Lung (tissue), 12 donors: Measurements from ENCODE around the gene WNK2. TPM values are rescaled to one million over a fixed set of nuclear protein-coding genes. Genes with fewer than 3 reads are reported as not detected.

Source experiments
- ATAC-seq: fragments of 200-7000 bp; cut with Tn5 transposase; one replicate; pipeline ENCODE4 v1.9.1; 2020; ENCODE audit warnings: moderate number of reproducible peaks; ENCODE audit not compliant: insufficient read depth, low FRiP score
- DNase-seq, 3 donors: peaks; one replicate each; pipeline ENCODE4 v3.0.0-alpha.2; 2013 to 2017
- H3K27ac ChIP-seq, 2 donors: one replicate each; pipeline ENCODE4 v1.5.1; 2013; ENCODE audit warnings: mild to moderate bottlenecking in 2 of 2, moderate library complexity in 2 of 2, control low read depth in 1 of 2, inconsistent platforms in 1 of 2, low read depth in 1 of 2, low read length in 1 of 2
- H3K27me3 ChIP-seq, 3 donors: one replicate each; pipeline ENCODE4 v1.5.1; 2013; ENCODE audit warnings: low read length in 2 of 3; ENCODE audit not compliant: control insufficient read depth in 3 of 3, insufficient read depth in 3 of 3
- H3K36me3 ChIP-seq, 4 donors: one replicate each; pipeline ENCODE4 v1.5.1; 2013; ENCODE audit warnings: low read length in 4 of 4, mild to moderate bottlenecking in 1 of 4, moderate library complexity in 1 of 4; ENCODE audit not compliant: control insufficient read depth in 4 of 4, insufficient read depth in 4 of 4
- H3K4me1 ChIP-seq, 5 donors: one replicate each; pipeline ENCODE4 v1.5.1; 2013; ENCODE audit warnings: low read length in 5 of 5, mild to moderate bottlenecking in 2 of 5, moderate library complexity in 1 of 5; ENCODE audit not compliant: control insufficient read depth in 5 of 5, insufficient read depth in 5 of 5
- H3K4me3 ChIP-seq: one replicate; pipeline ENCODE4 v1.5.1; 2013; ENCODE audit warnings: mild to moderate bottlenecking, control low read depth, moderate library complexity
- H3K9ac ChIP-seq, 2 donors: one replicate each; pipeline ENCODE4 v1.5.1; 2013; ENCODE audit warnings: low read length in 2 of 2, control low read depth in 1 of 2; ENCODE audit not compliant: insufficient read depth in 1 of 2
- H3K9me3 ChIP-seq, 4 donors: one replicate each; pipeline ENCODE4 v1.5.1; 2013; ENCODE audit warnings: low read length in 3 of 4, mild to moderate bottlenecking in 1 of 4, moderate library complexity in 1 of 4; ENCODE audit not compliant: control insufficient read depth in 4 of 4, insufficient read depth in 3 of 4
- WGBS, 2 donors: extraction: QIAGEN DNeasy Blood & Tissue Kit; methylation state at CpG; one replicate each; pipeline ENCODE4 v1.1.7; 2013; 5-methylcytosine and 5-hydroxymethylcytosine counted together
- polyA plus RNA-seq, 2 donors: library from polyadenylated mRNA; stranded (reverse); fragments of 200-250 nt; gene quantifications; one replicate each; pipeline ENCODE4 v1.2.1, GENCODE V29; 2013
- total RNA-seq, 2 donors: library from RNA; depleted of rRNA in 1 of 2; stranded (reverse); fragments of >200 nt in 1 of 2; gene quantifications; one replicate each; pipeline ENCODE4 v1.2.1, GENCODE V29; 2014 to 2021
- TF ChIP-seq, protein P1 (sequence below): IDR thresholded peaks from 2 replicates; pipeline ENCODE4 v1.5.1; 2012; ENCODE audit warnings: mild to moderate bottlenecking; ENCODE audit errors: control extremely low read depth, extremely low read depth
- donor health status: control.
- donor health status: control.
- donor health status: Bipolar disorder and iron deficiency.
- donor health status: healthy.
- donor health status: DM: yes; HTN: yes; CAD: no.

WNK2 gene
- total and polyA plus RNA-seq, 4 donors = 1.00 to 8.5 (median 2.9) TPM

DNA sequence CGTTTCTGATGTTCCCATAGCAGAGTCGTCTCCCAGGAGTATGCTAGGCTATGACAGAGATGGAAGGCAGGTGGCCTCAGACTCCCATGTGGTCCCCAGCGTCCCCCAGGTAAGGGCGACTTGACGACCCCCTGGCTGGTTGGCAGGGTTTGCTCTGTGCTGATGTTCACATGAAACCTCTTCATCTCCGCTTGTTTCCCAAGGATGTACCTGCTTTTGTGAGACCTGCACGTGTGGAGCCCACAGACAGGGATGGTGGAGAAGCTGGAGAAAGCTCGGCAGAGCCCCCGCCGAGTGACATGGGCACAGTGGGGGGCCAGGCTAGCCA is 108.3 kb downstream of the WNK2 start:
- ATAC-seq (no peak), DNase-seq (no peak)

DNA sequence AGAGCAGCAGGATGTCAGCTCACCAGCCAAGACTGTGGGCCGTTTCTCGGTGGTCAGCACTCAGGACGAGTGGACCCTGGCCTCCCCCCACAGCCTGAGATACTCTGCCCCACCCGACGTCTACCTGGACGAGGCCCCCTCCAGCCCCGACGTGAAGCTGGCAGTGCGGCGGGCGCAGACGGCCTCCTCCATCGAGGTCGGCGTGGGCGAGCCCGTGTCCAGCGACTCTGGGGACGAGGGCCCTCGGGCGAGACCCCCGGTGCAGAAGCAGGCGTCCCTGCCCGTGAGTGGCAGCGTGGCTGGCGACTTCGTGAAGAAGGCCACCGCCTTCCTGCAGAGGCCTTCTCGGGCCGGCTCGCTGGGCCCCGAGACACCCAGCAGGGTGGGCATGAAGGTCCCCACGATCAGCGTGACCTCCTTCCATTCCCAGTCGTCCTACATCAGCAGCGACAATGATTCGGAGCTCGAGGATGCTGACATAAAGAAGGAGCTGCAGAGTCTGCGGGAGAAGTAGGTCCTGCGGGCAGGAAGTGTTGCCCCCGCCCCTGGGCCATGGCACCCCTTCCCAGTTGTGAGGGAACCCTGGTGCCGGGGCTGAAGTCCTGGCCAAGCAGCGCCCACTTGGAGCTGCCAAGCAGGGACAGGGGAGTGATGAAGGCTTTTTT is 108.9 kb downstream of the WNK2 start:
- TF ChIP-seq, protein P1, sequence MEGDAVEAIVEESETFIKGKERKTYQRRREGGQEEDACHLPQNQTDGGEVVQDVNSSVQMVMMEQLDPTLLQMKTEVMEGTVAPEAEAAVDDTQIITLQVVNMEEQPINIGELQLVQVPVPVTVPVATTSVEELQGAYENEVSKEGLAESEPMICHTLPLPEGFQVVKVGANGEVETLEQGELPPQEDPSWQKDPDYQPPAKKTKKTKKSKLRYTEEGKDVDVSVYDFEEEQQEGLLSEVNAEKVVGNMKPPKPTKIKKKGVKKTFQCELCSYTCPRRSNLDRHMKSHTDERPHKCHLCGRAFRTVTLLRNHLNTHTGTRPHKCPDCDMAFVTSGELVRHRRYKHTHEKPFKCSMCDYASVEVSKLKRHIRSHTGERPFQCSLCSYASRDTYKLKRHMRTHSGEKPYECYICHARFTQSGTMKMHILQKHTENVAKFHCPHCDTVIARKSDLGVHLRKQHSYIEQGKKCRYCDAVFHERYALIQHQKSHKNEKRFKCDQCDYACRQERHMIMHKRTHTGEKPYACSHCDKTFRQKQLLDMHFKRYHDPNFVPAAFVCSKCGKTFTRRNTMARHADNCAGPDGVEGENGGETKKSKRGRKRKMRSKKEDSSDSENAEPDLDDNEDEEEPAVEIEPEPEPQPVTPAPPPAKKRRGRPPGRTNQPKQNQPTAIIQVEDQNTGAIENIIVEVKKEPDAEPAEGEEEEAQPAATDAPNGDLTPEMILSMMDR = no peak
- Histone ChIP-seq H3K27me3 (no peaks in the 10 kb centered on the region), H3K4me1 (no peaks in the 10 kb centered on the region), H3K9me3 (no peaks in the 10 kb centered on the region), H3K27ac (no peak overlapping the region), H3K36me3 (no peaks in the 10 kb centered on the region), H3K9ac (no peak overlapping the region), H3K4me3 (no peak overlapping the region)
- WGBS, 2 donors = 91 to 95% methylated on average over 43 of the region's 43 CpGs
- ATAC-seq (no peak), DNase-seq (no peak)

More for the DNA sequence above, 108.3 kb downstream of the WNK2 start:
- WGBS, 2 donors = 76 to 84% methylated on average over 10 of the region's 10 CpGs
- no peak overlapping the region for H3K4me3 ChIP-seq
- TF ChIP-seq, protein P1 = no peak
- no peaks in the 10 kb centered on the region for H3K4me1 ChIP-seq
- H3K9me3 ChIP-seq = no peaks in the 10 kb centered on the region
- no peak overlapping the region for H3K27ac ChIP-seq
- no peaks in the 10 kb centered on the region for H3K36me3 ChIP-seq
- H3K9ac ChIP-seq = no peak overlapping the region
- no peaks in the 10 kb centered on the region for H3K27me3 ChIP-seq

DNA sequence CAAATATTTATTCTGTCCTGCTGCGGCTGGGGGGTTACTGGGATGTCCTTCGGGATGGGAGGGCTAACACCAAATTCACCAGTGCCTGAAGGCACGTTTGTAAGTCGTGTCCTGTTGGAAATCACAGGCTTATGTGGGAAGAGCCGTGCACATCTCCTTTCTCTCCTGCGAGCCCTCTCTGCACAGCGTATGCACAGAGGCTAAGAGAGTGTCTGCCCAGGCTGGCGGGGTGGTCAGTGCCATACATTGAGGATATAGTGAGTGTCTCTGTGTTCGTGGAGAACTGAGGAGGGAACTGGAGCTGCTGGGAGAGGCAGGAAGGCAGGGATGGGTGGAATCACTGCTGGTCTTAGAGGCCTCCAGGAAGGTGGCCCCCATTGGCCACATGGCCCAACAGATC is 110.1 kb downstream of the WNK2 start:
- WGBS, 2 donors = 86 to 92% methylated on average over 9 of the region's 9 CpGs
- Histone ChIP-seq H3K9ac (no peak overlapping the region), H3K27ac (no peak overlapping the region), H3K9me3 (no peaks in the 10 kb centered on the region), H3K27me3 (no peaks in the 10 kb centered on the region), H3K4me1 (peaks cover 0 to 4% (median 2%) of the 10 kb centered on the region in 5 donors), H3K36me3 (no peaks in the 10 kb centered on the region), H3K4me3 (no peak overlapping the region)
- TF ChIP-seq, protein P1 = no peak
- DNase-seq (no peak), ATAC-seq (no peak)

DNA sequence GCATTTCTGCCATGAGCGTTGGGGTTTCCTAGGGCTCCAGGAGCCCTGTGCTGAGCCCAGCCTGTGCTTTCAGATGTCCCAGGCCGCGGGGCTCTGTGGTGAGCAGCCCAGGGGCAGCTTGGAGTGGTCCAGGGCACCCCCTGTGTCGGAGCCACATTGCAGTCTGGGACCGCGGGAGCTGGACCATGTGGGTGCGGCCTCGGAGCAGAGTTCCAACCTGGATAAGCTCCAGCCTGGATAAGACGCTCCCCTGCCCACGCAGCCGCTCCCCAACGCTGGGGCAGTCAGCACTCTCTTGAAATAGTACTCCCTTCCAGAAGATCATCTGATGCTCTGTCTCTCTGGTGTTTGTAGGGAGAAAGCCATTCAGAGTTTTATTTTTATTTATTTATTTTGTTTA is 111.1 kb downstream of the WNK2 start:
- Histone ChIP-seq H3K9me3 (no peaks in the 10 kb centered on the region), H3K4me3 (no peak overlapping the region), H3K27ac (no peak overlapping the region), H3K9ac (no peak overlapping the region), H3K4me1 (peaks cover 0 to 8% (median 2%) of the 10 kb centered on the region in 5 donors), H3K27me3 (no peaks in the 10 kb centered on the region), H3K36me3 (no peaks in the 10 kb centered on the region)
- TF ChIP-seq, protein P1 = no peak
- 76 to 84% methylated on average over 12 of the region's 12 CpGs for WGBS, 2 donors
- ATAC-seq (no peak), DNase-seq (no peak)
